ENCODE data around the gene GRIK4. TPM values are rescaled to one million over a fixed set of nuclear protein-coding genes. Genes with fewer than 3 reads are reported as not detected.

The GRIK4 gene
- total RNA-seq, 1 donor from 2014 or later = 2.2 TPM

DNA sequence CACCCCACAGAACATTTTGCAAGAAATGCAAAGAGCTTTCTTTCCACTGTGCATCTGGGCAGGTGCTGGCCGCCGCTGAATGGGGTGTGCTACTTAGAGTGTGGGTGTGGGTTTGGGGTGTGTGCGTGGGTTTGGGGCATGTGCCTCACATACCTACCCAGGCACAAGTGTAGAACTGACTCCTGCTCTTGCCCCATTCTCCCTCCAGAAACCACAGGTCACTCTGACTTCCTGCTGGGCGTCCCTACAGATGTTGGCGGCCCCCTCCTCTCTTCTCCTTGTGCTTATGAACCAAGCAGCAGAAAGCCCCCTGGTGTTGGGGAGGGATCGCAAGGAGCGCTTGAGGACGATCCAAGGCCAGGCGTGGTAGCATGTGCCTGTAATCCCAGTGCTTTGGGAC is 63.9 kb downstream of the GRIK4 start:
- H3K27ac ChIP-seq (ENCODE audit: low read depth, low read length) = no peak overlapping the region
- Mint-ChIP-seq H3K4me3 (ENCODE audit: unreplicated experiment) (no peak overlapping the region), H3K27ac (ENCODE audit: unreplicated experiment) (no peak overlapping the region), H3K27me3 (ENCODE audit: low read depth, unreplicated experiment) (peaks cover 9% of the 10 kb centered on the region), H3K36me3 (ENCODE audit: low read depth, unreplicated experiment) (peaks cover 8% of the 10 kb centered on the region), H3K4me1 (ENCODE audit: low read depth, unreplicated experiment) (peaks cover 18% of the 10 kb centered on the region), H3K9me3 (ENCODE audit: unreplicated experiment) (peaks cover 7% of the 10 kb centered on the region)
- H3K9ac ChIP-seq (ENCODE audit: low read length) = no peak overlapping the region
- no peak overlapping the region for H3K4me2 ChIP-seq (ENCODE audit: low read length)
- no peaks in the 10 kb centered on the region for H3K4me1 ChIP-seq (ENCODE audit: insufficient read depth, low read length)
- H3K27me3 ChIP-seq (ENCODE audit: insufficient read depth, low read length) = peaks cover 2% of the 10 kb centered on the region
- H3K36me3 ChIP-seq (ENCODE audit: insufficient read depth, low read length) = no peaks in the 10 kb centered on the region
- TF ChIP-seq, protein P1, sequence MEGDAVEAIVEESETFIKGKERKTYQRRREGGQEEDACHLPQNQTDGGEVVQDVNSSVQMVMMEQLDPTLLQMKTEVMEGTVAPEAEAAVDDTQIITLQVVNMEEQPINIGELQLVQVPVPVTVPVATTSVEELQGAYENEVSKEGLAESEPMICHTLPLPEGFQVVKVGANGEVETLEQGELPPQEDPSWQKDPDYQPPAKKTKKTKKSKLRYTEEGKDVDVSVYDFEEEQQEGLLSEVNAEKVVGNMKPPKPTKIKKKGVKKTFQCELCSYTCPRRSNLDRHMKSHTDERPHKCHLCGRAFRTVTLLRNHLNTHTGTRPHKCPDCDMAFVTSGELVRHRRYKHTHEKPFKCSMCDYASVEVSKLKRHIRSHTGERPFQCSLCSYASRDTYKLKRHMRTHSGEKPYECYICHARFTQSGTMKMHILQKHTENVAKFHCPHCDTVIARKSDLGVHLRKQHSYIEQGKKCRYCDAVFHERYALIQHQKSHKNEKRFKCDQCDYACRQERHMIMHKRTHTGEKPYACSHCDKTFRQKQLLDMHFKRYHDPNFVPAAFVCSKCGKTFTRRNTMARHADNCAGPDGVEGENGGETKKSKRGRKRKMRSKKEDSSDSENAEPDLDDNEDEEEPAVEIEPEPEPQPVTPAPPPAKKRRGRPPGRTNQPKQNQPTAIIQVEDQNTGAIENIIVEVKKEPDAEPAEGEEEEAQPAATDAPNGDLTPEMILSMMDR (IDR thresholded peaks at IDR 0.05; ENCODE audit: insufficient read depth, low read depth, low read length) = no peak
- no peak for TF ChIP-seq EZH2 (IDR thresholded peaks at IDR 0.05; ENCODE audit: insufficient read depth, low read length)
- H3K9me3 ChIP-seq (ENCODE audit: insufficient read depth, low read depth, low read length) = no peaks in the 10 kb centered on the region
- H3K4me3 ChIP-seq (ENCODE audit: insufficient read depth, low read depth, low read length) = no peak overlapping the region
- H3K79me2 ChIP-seq (ENCODE audit: insufficient read depth, low read length) = no peaks in the 10 kb centered on the region
- no peak for DNase-seq (ENCODE audit: low read depth)
- no peak overlapping the region for H2AFZ ChIP-seq (ENCODE audit: low read depth, low read length)
- no peak for FAIRE-seq
- no peaks in the 10 kb centered on the region for H4K20me1 ChIP-seq (ENCODE audit: insufficient read depth, low read length)

DNA sequence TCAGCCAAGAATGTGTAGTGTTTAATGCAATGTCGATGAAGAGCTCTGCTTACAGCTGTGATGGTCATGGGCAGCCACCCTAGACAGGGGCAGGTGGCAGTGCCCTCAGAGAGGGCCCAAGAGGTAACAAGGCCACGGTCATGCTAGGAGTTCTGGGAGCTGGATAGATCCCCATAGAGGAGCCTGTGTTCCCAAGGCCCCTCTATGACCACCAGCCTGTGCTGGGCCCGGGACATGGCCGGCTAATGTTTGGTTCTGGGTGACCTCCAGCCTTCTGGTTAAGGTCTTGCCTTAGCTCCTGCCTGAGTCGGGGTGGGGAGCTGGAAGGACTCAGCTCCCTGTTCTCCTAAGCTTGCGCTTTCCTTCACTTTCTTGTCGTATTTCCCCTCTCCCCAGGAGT is 65.1 kb downstream of the GRIK4 start:
- Histone ChIP-seq H3K27ac (ENCODE audit: low read depth, low read length) (no peak overlapping the region), H3K79me2 (ENCODE audit: insufficient read depth, low read length) (no peaks in the 10 kb centered on the region), H3K36me3 (ENCODE audit: insufficient read depth, low read length) (no peaks in the 10 kb centered on the region), H4K20me1 (ENCODE audit: insufficient read depth, low read length) (no peaks in the 10 kb centered on the region), H3K27me3 (ENCODE audit: insufficient read depth, low read length) (peaks cover 2% of the 10 kb centered on the region), H3K4me1 (ENCODE audit: insufficient read depth, low read length) (no peaks in the 10 kb centered on the region), H3K4me3 (ENCODE audit: insufficient read depth, low read depth, low read length) (no peak overlapping the region), H3K4me2 (ENCODE audit: low read length) (no peak overlapping the region), H3K9ac (ENCODE audit: low read length) (no peak overlapping the region), H2AFZ (ENCODE audit: low read depth, low read length) (no peak overlapping the region), H3K9me3 (ENCODE audit: insufficient read depth, low read depth, low read length) (no peaks in the 10 kb centered on the region)
- Mint-ChIP-seq H3K4me3 (ENCODE audit: unreplicated experiment) (no peak overlapping the region), H3K36me3 (ENCODE audit: low read depth, unreplicated experiment) (peaks cover 8% of the 10 kb centered on the region), H3K27ac (ENCODE audit: unreplicated experiment) (no peak overlapping the region), H3K9me3 (ENCODE audit: unreplicated experiment) (peaks cover 4% of the 10 kb centered on the region), H3K4me1 (ENCODE audit: low read depth, unreplicated experiment) (peaks cover 18% of the 10 kb centered on the region), H3K27me3 (ENCODE audit: low read depth, unreplicated experiment) (peaks cover 9% of the 10 kb centered on the region)
- FAIRE-seq (no peak), DNase-seq (ENCODE audit: low read depth) (no peak)
- TF ChIP-seq, protein P1 (IDR thresholded peaks at IDR 0.05; ENCODE audit: insufficient read depth, low read depth, low read length) = no peak
- no peak for TF ChIP-seq EZH2 (IDR thresholded peaks at IDR 0.05; ENCODE audit: insufficient read depth, low read length)

DNA sequence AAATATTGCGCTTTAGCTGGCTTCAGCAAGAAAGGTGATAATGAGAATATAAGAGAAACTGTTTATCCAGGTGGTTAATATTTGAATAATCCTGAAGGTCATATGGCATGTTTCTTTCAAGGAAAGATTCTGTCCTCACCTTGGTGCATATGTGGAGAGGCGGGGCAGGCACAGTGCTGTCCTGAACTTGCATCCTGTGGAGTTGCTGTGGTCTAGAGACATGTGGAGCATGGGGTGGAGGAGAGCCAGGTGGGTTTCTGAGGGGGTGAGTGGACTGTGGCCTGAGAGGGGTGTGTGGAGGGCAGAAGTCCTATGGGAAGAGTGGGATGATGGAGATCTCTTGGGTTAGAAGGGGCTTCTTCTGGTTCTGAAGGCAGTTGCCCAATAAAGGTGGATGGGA is 65.5 kb downstream of the GRIK4 start:
- Histone ChIP-seq H3K4me2 (ENCODE audit: low read length) (no peak overlapping the region), H2AFZ (ENCODE audit: low read depth, low read length) (no peak overlapping the region), H3K4me1 (ENCODE audit: insufficient read depth, low read length) (no peaks in the 10 kb centered on the region), H3K27me3 (ENCODE audit: insufficient read depth, low read length) (peaks cover 2% of the 10 kb centered on the region), H3K9ac (ENCODE audit: low read length) (no peak overlapping the region), H3K36me3 (ENCODE audit: insufficient read depth, low read length) (no peaks in the 10 kb centered on the region), H3K79me2 (ENCODE audit: insufficient read depth, low read length) (no peaks in the 10 kb centered on the region), H3K4me3 (ENCODE audit: insufficient read depth, low read depth, low read length) (no peak overlapping the region), H3K27ac (ENCODE audit: low read depth, low read length) (no peak overlapping the region), H4K20me1 (ENCODE audit: insufficient read depth, low read length) (no peaks in the 10 kb centered on the region), H3K9me3 (ENCODE audit: insufficient read depth, low read depth, low read length) (no peaks in the 10 kb centered on the region)
- Mint-ChIP-seq H3K27me3 (ENCODE audit: low read depth, unreplicated experiment) (peaks cover 9% of the 10 kb centered on the region), H3K27ac (ENCODE audit: unreplicated experiment) (no peak overlapping the region), H3K36me3 (ENCODE audit: low read depth, unreplicated experiment) (peaks cover 6% of the 10 kb centered on the region), H3K4me1 (ENCODE audit: low read depth, unreplicated experiment) (peaks cover 18% of the 10 kb centered on the region), H3K4me3 (ENCODE audit: unreplicated experiment) (no peak overlapping the region), H3K9me3 (ENCODE audit: unreplicated experiment) (peaks cover 3% of the 10 kb centered on the region)
- FAIRE-seq (no peak), DNase-seq (ENCODE audit: low read depth) (no peak)
- no peak for TF ChIP-seq EZH2 (IDR thresholded peaks at IDR 0.05; ENCODE audit: insufficient read depth, low read length)
- TF ChIP-seq, protein P1 (IDR thresholded peaks at IDR 0.05; ENCODE audit: insufficient read depth, low read depth, low read length) = no peak
